WI38 (cell line): ENCODE measurements around the gene KCNK17.

Experiments used
- H3K4me3 ChIP-seq: 2 replicates; pipeline ENCODE4 v1.5.1; 2011; ENCODE audit warnings: low read depth, mild to moderate bottlenecking, control low read depth, low read length
- TF ChIP-seq, protein P1 (sequence below): IDR thresholded peaks from 2 replicates; pipeline ENCODE4 v1.5.1; 2012; ENCODE audit warnings: low read depth, mild to moderate bottlenecking, control low read depth, low read length

Gene KCNK17

DNA sequence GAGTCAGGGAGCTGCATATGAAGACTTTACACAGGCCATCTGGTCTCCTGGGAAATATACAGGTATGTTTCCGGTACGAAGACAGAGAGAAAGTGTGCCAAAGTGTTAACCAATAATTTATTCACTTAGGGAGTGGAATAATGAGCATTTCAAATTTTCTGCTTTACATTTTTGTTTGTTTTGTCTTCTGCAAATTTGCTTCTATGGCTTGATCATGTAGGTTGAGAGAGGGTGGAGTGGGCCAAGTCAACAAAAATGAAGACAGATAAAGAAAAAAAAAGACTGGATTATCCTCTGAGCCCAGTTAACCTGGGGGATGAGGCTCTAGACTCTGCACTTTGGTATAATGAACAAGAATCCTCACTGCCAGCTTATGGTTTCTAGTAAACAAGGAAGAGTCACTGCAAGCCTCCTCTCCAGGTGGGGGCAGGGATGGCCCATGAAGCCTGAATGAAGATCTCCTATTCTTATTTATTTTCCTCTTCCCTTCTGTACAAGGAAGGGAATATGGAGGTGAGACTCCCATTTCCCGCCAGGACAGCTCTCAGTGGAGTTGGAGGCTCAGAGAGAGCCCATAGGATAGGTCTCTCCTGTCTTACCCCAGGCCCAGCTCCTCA lies 37.7 kb downstream of the KCNK17 start:
- H3K4me3 ChIP-seq = no peak overlapping the region
- TF ChIP-seq, protein P1, sequence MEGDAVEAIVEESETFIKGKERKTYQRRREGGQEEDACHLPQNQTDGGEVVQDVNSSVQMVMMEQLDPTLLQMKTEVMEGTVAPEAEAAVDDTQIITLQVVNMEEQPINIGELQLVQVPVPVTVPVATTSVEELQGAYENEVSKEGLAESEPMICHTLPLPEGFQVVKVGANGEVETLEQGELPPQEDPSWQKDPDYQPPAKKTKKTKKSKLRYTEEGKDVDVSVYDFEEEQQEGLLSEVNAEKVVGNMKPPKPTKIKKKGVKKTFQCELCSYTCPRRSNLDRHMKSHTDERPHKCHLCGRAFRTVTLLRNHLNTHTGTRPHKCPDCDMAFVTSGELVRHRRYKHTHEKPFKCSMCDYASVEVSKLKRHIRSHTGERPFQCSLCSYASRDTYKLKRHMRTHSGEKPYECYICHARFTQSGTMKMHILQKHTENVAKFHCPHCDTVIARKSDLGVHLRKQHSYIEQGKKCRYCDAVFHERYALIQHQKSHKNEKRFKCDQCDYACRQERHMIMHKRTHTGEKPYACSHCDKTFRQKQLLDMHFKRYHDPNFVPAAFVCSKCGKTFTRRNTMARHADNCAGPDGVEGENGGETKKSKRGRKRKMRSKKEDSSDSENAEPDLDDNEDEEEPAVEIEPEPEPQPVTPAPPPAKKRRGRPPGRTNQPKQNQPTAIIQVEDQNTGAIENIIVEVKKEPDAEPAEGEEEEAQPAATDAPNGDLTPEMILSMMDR = no peak

DNA sequence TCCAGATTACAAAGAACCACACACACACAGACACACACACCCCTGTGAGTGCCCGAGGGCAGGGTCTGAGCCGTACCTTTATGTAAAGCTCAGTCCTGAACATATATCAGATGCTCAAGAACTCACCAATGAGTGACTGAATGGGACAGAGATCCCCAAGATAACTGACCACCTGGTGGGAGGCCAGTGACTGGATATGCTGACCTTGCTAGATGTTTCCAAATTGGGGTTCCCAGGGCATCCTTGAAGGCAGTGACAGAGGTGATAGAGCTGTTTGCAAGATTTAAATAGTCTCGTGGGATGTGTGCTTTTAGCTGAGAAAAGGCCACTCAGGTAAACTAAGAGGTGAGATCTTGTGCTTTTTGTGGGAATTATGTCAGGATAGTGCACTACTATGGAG lies 39.3 kb downstream of the KCNK17 start:
- no peak overlapping the region for H3K4me3 ChIP-seq
- TF ChIP-seq, protein P1 = no peak

DNA sequence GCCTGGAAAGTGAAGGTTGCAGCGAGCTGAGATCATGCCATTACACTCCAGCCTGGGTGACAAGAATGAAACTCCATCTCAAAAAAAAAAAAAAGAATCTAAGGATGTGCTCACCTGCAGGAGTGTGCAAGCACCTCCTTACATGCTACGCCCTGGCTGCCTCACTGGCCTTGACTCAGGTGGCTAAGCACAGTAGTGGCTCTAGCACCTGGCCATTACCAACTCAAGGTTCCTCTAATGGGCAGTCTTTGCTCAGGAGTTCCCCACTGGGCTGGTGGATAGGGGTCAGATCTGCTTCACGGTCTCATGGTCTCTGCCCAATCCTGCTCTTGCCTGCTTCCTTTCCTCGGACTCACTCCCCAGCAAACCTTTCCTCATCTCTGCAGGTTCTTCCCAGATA lies 39.7 kb downstream of the KCNK17 start:
- no peak overlapping the region for H3K4me3 ChIP-seq
- TF ChIP-seq, protein P1 = no peak

DNA sequence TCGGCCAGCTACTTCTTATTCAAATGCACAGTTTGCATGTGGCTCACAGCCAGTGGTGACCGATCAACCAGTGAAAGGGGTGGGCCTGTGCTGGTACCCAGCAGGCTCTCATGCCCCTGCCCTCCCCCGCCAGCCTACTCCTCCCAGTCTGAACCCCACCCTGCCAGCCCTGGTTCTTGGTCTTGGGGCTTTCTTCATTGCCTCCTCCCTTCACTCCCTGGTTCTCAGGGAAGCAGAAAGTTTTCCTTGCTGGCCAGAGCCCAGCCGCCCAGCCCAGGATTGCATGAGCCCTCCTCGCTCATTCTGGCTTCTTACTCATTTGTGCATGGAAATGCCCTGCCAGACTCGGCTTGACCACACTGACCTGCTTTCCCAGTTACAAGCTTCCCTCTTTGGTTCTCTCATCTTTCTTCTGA lies 40.8 kb downstream of the KCNK17 start:
- TF ChIP-seq, protein P1 = no peak
- no peak overlapping the region for H3K4me3 ChIP-seq

DNA sequence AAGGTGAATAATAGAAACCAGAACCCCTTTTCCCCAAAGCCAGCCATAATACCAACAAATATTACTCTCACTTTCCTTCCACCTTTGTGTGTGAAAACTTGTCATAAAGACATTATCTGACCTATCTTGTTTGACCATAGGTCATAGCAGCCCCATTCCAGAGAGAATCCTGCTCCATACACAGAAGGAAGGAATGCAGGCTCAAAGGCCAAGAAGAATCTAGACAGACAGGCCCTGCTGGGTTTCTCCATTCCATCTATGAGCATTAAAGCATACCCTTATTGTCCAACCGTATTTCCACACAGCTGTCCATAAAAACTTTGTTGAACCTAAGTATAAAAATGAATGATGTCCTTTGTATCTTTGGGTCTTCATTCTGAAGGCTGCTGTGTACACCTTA lies 44.3 kb downstream of the KCNK17 start:
- H3K4me3 ChIP-seq = no peak overlapping the region
- TF ChIP-seq, protein P1 = no peak

DNA sequence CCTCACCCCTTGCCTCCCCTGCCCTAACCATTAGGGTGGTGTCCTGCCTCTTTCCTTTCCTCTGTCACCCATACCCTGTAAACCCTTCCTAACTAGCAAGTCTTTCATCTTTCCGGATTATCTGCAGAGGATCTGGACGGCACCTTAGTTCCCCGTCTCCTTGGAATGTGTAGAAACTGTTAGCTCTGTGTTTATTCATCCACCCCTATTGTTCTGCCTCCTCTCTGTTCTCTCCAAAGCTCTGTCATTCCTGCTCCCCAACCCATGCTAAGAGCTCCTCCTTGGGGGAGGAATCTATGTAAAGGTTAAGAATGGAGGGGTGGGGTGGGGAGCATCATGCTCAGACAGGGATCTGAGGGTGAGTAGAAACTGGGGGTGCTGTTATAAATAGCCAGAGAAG lies 45.5 kb downstream of the KCNK17 start:
- TF ChIP-seq, protein P1 = no peak
- no peak overlapping the region for H3K4me3 ChIP-seq

DNA sequence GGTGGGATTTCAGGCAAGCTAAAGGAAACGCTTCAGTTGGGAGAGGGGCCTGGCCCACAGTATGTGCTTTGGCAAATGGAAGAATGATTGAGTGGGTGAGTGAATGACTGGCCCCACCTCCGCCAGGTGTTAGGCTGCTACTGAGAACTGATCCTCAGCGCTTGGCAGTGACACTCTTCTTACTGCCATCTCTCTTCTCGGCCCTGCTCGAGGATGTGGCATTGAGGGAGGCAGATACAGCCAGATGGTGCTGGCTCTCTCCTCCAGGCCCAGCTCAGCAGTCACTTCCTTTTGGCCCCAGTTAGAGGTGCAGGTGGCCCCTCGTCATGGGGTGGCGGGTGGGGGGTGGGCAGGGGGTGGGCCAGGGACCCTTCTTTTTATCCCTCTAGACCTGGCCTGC lies 46.0 kb downstream of the KCNK17 start:
- TF ChIP-seq, protein P1 = no peak

More for the DNA sequence above, 46.0 kb downstream of the KCNK17 start:
- H3K4me3 ChIP-seq = no peak overlapping the region
